Activated CD8-positive, alpha-beta memory T cell treated with anti-CD3 and anti-CD28 coated beads for 24 hours (primary cell): Measurements from ENCODE around the gene PRR13.
A peak's percentile ranks its signal among the peaks of the same experiment; 100 is the strongest.
"Not testable (repeated sequence)": the region's sequence is repeated elsewhere in the genome, so short reads cannot be mapped to it uniquely, and the experiment has no call there.

Experiments
- DNase-seq: peaks from one replicate; pipeline ENCODE4 v3.0.0-alpha.2; 2020

The PRR13 gene

GRCh38 chr12:53474077-53474476, 32.5 kb downstream of the PRR13 start:
- DNase-seq: no peak

- no peak for DNase-seq
Observed at GRCh38 chr12:53474819-53475218, 33.3 kb downstream of the PRR13 start.

DNA sequence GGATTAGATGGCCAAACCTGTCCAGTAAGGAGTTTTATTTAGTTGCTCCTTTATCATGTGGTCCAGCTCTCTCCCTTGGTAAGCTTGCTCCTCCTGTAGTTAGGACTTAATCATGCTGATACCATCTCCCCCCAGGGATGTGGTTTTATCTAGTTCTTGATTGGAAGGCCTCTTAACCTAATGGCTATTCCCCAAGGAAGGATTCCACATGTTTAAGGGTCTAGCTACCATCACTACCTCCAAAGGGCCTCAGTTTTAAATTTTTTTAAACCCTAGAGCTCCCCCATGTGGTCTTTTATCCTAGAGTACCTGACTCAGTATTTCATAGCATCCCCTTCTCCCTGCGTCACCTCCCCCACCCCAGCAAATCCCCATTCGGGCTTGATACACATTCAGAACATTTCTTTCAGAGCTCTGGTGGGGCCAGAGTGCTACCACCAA, 35.3 kb downstream of the PRR13 start:
- DNase-seq: no peak

- no peak for DNase-seq
Observed at GRCh38 chr12:53478865-53479264, 37.3 kb downstream of the PRR13 start.

DNA sequence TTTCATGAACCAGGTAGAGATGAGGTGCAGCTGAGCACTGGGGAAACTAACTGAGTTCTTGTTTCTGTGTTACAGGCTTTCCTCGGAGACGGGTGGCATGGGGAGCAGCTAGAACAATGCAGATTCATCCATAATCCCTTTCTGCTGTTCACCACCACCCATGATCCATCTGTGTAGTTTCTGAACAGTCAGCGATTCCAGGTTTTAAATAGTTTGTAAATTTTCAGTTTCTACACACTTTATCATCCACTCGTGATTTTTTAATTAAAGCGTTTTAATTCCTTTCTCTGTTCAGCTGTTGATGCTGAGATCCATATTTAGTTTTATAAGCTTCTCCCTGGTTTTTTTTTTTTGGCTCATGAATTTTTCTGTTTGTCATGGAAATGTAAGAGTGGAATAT, 37.8 kb downstream of the PRR13 start:
- DNase-seq: no peak

GRCh38 chr12:53480491-53481442, 39.2 kb downstream of the PRR13 start:
- DNase-seq: no peak

DNA sequence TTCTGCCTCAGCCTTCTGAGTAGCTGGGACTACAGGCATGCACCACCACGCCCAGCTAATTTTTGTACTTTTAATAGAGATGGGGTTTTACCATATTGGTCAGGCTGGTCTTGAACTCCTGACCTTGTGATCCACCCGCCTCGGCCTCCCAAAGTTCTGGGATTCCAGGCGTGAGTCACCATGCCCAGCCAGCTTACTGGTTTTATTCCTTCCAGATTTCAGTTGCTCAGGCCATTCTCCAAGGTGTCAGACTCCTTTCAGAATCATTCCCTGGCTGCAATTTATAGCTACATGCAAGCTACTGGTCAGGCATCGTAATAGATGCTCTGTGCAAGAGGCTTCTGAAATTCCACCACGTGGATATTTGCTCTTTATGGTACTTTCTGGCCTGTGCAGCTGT, 39.9 kb downstream of the PRR13 start:
- not testable (repeated sequence) for DNase-seq

DNA sequence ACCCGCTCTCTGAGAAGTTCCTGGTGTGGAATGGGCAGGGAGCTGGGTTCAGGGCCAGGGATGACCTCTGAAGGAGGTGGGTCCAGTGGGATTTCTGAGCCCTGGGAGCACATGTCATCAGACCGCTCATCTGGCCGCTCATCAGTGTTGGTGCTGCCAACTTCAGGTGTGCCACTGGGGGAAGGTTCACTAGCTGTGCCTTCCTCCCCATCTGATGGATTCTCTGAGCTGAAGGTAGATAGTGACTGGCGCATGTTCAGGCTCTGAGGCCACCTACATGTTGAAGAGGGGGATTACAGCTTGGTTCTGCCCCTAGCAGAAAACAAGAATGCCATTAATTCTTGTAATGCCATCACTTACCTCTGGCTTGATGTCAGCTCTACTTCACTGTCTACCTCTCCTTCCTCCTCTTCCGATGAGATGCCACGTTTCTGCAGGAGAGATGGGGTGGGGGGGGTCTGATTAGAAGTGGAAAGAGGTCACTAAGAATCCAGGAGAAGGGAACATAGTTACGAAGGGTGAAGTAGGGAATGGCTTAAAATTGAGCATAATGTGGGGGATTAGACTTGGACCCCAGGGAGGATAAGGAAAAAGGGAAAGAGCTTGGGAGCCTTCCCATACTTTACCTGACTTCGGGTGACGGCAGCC, 40.5 kb downstream of the PRR13 start:
- no peak for DNase-seq

GRCh38 chr12:53482626-53483168, 41.2 kb downstream of the PRR13 start:
- no peak for DNase-seq

DNA sequence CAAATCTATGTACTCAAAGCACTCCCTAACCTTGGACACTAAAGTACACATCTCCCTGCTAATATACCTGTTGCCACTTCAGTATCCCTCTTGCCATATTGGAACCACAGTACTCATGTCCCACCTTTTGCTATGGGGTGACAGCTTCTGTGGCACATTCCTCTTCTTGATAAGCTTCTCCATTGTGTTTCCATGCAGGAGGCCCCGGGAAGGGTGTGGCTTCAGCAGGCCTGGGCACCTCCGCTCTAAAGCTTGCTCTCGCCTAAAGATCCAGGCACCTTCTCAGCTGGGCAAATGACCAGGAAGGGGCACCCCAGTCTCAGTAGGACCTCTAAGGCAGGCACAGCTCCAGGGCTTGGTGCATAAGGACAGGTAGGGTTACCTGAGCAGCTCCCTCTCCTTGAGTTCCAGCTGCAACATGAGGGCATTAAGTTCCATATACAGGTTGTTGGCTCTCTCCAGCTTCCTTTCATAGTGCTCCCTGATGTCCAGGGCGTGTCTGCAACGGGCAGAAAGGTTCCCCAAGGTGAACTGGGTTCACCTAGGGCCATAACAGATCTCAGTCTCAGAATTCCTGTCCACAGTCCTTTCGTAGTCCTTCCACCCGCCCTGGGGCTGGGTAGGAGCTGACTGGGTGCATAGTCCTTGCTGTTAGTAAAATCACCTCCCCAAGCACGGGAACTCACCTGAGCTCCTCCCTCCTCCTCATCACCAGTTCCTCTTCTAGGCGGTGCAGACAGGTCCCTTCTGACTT, 41.9 kb downstream of the PRR13 start:
- no peak for DNase-seq

DNA sequence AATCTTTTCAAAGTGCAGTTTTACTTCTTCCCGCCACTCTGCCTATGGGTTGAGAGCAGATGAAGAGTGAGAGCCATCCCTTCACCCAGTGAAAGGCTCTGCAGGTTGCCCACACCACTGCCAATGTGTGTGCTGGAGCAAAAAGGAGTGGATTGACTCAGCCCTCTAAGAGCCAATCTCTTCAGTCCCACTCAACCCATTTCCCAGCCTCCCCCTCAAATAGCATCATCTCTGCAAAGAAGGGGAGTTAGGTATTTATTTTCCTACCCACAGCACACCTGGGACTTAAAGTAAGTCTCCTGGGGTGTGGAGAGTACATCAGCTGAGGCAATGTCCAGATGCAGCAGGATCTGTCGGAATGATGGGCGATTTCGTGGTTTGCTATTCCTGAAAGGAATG, 42.4 kb downstream of the PRR13 start:
- no peak for DNase-seq

GRCh38 chr12:53484686-53485575, 43.4 kb downstream of the PRR13 start:
- DNase-seq: no peak

DNA sequence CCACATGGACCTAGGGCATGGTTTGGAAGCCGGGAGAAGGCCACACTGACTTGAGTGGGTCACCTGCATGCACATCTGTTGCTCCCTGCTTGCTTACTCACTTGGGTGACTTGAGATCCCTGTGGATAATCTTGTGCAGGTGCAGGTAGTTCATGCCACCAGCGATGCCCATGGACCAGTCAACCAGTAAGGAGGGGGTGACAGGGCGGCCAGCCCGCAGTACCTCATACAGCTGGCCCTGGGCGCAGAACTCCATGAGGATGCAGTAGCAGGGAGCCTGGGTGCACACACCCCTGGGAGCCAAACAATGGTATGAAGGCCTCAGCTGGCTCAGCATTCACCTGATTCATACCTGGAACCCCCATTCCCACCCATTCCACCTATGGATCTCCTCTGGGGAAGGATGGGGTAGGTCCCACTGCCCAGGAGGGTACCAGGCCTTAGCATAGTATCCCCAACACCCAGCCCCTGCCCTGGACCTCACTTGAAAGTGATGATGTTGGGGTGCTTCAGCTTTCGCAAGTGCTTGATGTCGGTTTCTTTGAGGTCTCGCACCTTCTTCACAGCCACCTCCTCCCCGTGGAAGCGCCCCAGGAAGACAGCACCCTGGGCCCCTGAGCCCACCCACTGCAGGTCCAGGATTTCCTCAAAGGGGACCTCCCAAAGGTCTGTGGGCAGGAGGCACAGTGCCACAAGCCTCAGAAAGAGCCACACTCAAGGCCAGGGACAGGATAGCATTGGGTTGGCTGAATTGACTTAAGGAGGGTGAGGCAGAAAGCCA, 44.6 kb downstream of the PRR13 start:
- DNase-seq: no peak

DNA sequence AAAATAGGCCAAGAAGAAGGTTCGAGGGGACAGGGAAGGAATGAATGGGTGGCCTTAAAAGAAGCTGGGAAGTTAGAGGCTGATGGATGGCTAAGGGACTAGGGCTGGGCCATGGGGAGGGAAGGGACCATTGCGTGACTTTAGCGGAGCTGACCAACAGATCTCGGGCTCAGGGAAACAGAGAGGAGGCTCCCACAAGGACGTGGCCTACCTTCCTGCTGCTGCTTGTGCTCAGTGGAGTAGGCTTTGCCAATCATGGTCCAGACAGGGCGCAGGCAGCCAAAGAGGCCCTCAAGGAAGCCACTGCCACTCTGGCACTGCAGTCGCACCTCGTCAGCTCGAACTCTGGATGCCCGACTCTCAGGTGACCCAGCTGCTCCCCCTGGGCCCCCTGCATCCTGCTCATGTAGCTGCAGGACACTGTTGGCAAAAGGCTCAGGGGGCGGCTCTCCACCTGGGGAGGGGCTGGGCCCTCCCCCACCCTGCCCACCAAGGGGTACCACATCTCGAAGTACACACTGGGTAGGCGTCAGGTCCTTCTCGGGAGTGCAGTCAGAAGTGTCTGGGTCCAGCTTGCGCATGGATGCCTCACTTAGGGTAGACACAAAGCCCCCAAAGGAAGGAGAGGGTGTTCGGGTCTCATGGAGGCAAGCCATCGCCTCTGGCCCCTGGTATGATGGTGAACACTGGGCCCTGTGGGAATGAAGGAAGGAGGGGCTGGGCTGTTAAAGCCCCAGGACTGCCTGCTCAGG, 45.4 kb downstream of the PRR13 start:
- no peak for DNase-seq

DNA sequence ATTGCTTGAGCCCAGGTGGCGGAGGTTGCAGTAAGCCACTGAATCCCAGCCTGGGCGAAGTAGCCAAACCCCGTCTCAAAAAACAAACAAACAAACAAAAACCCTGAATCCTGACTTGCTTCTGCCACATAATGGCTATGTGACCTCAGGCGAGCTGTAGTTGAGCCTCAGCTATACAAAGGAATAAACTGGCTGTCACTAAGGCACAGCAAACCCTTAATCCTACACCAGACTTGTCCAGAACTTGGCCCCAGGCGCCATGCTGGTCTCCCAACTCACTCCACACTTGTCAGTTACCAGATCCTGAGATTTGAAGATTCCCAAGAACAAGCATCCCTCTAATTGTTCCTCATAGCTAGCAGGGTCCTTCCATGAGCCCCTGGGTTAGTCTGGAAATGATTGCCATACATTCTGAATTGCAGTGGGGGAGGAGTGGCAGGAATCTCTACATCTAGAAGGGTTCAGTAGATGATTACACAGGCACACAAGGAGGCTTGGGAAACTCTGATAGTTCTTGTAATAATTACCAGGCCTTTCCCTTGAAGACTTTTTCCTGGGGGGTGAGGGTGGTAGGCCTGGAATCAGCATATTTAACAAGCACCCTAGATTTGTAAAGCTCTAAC, 47.8 kb downstream of the PRR13 start:
- no peak for DNase-seq

DNA sequence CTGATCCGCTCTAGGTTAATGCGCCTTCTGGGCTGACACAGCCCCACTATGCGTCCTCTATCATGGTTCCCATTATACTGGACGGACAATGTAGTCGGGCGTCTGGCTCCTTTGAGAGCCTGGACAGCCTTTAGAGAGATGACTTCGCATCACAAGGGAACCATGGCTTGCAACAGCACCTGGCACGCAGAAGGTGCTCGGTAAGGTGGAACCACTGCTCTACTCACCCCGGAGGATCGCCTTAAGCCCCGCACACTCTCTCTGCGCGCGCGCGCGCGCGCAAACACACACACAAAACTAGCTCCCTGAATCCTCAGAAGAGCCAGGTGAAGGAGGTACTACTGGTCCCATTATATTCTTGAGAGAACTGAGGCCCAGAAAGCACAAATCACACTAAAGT, 50.7 kb downstream of the PRR13 start:
- no peak for DNase-seq

DNA sequence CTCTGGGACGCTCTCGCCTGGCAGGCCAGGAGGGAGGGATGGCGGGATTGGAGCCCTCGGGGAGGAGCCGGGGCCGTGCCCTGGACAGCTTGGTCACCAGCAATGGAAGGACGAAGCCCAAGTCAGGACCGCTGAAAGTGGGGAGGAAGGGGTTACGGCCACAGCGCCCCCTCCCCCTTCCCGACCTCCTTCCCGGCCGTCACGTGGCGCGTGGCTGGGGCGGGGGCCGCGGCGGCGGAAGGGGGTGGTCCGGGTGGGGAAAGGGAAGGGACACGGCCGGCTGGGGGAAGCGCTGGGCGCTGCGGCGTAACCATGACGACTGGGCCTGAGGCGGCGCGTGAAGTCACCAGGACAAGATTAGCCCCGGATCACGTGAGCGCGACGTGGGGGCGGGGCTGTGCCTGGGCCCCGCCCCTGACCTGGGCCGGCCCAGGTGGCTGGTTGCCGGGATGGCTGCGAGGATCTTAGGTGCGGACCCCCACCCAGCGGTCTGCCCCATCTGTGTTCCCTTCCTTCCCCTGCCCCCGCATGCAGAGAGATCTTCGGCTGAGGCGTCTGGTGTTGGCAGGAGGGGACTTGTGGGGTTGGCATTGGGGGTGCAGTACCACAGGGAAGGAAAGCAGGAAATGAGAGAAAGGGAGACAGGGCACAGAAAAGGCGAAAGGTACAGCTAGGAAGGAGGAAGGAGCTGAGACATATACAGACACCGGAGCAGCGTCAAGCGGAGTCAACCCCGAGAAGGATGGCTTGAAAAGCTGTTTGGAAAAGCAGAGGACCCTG, 51.5 kb downstream of the PRR13 start:
- peak; percentile 93 for DNase-seq

DNA sequence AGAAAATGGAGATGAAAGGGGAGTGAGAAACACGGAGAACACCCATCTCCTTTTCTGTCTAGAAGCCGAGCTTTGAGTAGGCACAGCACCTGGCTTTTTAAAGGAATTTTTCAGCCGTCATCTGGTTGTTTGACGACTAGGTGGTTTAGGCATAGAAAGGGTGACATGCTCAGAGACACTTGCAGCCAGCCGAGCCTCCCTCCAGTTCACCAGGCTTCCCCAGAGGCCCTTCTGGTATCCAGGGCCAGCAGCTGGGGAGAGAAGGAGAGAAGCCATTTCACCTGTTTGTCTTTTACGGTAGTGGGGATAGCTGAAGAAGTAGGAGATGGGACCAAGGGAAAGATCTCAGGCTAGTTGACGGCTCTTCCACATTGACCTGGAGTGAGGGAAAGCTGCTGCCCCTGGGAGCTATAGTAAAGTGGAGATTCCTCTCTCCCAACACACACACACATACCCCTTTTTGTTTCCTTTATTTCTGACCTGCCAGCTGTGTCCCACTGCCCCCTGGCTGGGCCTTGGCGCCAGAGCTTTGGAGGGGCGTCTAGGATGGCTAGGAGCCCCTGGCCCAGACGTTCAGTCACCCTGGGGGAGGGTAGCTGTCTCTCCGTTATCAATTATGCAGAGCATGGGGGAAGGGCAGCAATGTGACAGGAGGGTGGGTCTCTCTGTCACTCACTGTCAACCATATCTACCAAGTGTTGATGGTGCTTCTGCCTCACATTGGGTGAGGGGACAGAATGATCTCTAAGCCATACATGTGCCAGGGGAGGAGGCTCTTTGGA, 52.3 kb downstream of the PRR13 start:
- no peak for DNase-seq
